ENCODE measurements around the gene NOC2L. TPM values are rescaled to one million over a fixed set of nuclear protein-coding genes. Genes with fewer than 3 reads are reported as not detected.

Gene NOC2L
- total and polyA plus RNA-seq, 9 of the 15 experiments (the other 6 are each of a cell fraction or from before 2014, with no cell fraction given) = 4.0 to 410 (median 200) TPM

- TF ChIP-seq E2F8 (IDR thresholded peaks at IDR 0.05; ENCODE audit: low read depth, partially characterized antibody) (no peak), HDAC1 (IDR thresholded peaks at IDR 0.05) (no peak), ZNF785 (CRISPR knock-in tag; IDR thresholded peaks at IDR 0.05) (no peak), KDM5B (IDR thresholded peaks at IDR 0.05; ENCODE audit: insufficient replicate concordance, low read depth, low read length) (peak; percentile 29), ZNF696 (CRISPR knock-in tag; conservative IDR thresholded peaks at IDR 0.05) (no peak), ZNF431 (CRISPR knock-in tag; IDR thresholded peaks at IDR 0.05) (no peak), GTF2E2 (tag; IDR thresholded peaks at IDR 0.05) (no peak), TAF9B (IDR thresholded peaks at IDR 0.05; ENCODE audit: partially characterized antibody) (no peak), KLF13 (tag; IDR thresholded peaks at IDR 0.05; ENCODE audit: borderline replicate concordance, low read depth) (no peak), ZNF407 (IDR thresholded peaks at IDR 0.05; ENCODE audit: low read depth) (no peak), ZNF311 (CRISPR knock-in tag; IDR thresholded peaks at IDR 0.05) (no peak), MYNN (IDR thresholded peaks at IDR 0.05) (no peak), MYNN (CRISPR knock-in tag; IDR thresholded peaks at IDR 0.05) (no peak), CTBP1 (IDR thresholded peaks at IDR 0.05; ENCODE audit: borderline replicate concordance) (no peak), LEF1 (IDR thresholded peaks at IDR 0.05) (no peak), TCF15 (CRISPR knock-in tag; IDR thresholded peaks at IDR 0.05) (no peak), MLX (CRISPR knock-in tag; conservative IDR thresholded peaks at IDR 0.05) (no peak)
Measured at GRCh38 chr1:941015-941587, 18.0 kb downstream of the NOC2L start (continued).
